LNCAP (cell line): ENCODE results near the gene LRRC63.

Source experiments
- CTCF ChIP-seq: fragments of 450-650 bp; IDR thresholded peaks from 2 replicates; pipeline ENCODE4 v1.5.1; 2017; ENCODE audit warnings: mild to moderate bottlenecking

The LRRC63 gene

DNA sequence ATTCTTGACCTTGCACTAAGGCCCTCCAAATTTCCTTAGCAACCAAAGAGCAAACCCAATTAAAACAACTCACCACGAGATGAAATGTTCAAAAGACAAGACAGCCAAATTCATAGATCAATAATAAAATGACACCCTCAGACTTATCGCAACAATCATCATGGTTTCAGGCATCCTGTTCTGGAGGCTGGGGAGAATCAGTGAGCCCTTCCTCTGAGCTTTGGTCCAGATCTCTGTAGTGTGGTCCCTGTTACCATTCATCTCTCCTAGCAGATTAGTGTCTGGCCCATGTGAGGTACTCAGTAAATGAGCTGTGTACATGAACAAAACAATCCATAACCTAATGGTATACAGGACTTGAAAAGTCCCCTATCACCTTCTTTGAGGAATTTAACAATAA is 42.0 kb upstream of the LRRC63 start:
- TF ChIP-seq CTCF: no peak

- TF ChIP-seq CTCF: no peak
These were observed 41.5 kb upstream of the LRRC63 start for GRCh38 chr13:46170268-46170667.

DNA sequence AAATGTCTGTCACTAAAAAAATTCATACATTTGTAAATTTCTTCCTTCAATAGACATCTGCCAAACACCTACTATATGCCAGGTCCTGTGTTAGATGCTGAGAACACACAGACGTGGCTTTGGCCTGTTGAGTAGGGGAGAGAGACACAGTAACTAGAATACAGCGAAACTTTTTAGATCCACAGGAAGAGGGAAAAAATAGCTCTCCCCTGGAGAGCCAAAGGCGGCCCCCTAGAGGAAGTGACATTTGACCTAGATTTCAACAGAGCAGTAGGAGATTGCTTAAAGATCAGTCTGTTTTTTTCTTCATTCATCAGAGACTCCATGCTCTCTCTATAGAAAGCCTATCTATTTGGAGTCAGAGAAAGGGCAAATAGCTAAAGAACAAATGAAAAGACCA is 41.0 kb upstream of the LRRC63 start:
- no peak for TF ChIP-seq CTCF

- no peak for TF ChIP-seq CTCF
These were observed 40.5 kb upstream of the LRRC63 start for GRCh38 chr13:46171217-46171616.

GRCh38 chr13:46171739-46172138 is 40.0 kb upstream of the LRRC63 start:
- TF ChIP-seq CTCF: no peak

DNA sequence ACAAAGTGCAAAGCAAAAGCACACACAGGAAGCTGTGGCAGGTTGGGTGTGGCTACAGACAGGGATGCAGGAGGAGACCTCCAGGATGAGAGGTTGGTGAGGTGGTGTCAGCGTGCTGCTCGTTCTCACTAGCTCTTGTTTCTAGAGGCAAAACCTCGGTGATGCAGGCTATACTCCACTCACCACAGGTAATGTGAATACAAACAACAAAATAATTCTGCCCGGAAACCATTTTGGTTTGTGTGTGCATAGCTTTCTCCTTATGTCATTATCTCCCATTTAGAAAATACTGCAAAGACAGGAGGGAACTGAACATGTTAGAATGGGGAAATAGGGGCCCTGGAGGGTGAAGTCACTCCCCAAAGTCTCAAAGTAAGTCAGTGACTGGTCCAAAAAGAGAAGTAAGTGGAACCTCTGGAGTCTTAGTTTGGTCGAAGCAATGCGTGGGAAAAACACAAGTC is 39.2 kb upstream of the LRRC63 start:
- TF ChIP-seq CTCF: no peak

- TF ChIP-seq CTCF: no peak
These were observed 38.1 kb upstream of the LRRC63 start for GRCh38 chr13:46173656-46174055.

DNA sequence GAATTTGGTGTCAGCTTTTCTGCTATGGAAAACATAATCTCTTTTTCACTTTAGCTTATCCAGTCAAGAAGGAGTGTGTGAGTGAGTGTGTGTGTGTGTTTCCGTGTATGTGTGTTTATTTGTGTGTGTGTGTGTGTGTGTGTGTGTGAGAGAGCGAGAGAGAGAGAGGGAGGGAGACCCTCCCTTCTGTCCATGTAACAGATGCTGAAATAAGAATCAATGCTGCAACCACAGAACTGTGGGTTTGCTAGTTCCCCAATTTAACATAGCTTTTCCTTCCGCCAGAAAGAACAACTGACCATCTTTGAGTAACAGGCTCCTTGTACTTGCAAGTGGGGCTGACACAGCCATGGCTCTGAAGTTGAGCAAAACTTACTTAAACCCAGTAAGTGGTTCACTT is 35.0 kb upstream of the LRRC63 start:
- no peak for TF ChIP-seq CTCF
